GM19035 (cell line): ENCODE measurements around the gene PPM1M.
A peak's percentile ranks its signal among the peaks of the same experiment; 100 is the strongest.

Experiments
- ATAC-seq: cut with Tn5 transposase; IDR thresholded peaks from one replicate; pipeline ENCODE4 v1.9.1; 2021; ENCODE audit not compliant: unreplicated experiment

Gene PPM1M, protein sequence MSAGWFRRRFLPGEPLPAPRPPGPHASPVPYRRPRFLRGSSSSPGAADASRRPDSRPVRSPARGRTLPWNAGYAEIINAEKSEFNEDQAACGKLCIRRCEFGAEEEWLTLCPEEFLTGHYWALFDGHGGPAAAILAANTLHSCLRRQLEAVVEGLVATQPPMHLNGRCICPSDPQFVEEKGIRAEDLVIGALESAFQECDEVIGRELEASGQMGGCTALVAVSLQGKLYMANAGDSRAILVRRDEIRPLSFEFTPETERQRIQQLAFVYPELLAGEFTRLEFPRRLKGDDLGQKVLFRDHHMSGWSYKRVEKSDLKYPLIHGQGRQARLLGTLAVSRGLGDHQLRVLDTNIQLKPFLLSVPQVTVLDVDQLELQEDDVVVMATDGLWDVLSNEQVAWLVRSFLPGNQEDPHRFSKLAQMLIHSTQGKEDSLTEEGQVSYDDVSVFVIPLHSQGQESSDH

GRCh38 chr3:52245322-52246263, at the start of gene PPM1M:
Gene PPM1M, plus strand, starts transcription at chr3:52245759. Its CDS starts 66 bp downstream, at chr3:52245825.
- no peak for ATAC-seq

DNA sequence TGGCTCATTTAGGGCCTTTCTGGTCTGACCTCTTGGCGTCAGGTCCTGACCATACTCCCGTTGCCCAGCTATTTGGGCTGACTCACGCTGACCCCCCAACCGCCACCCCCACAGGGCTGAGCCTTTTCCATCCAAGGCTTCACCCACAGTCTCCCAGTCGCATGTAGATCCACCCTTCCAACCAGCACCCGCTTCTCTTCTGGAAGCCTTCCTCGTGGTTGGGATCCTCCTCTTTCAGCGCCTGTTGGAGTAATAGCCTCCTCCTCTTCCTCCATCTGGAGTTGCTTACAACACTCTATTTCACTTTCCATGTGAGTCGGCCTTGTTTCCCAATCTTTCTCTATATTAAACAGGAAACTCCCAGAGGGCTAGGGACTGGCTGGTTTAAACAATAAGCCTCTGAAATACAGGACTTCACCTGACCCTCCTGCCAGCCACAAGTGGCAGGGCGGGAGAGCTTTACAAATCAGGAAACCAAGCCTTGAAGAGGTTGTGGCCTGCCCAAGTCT, 49.7 kb upstream of the PPM1M start:
- ATAC-seq: no peak

- ATAC-seq: no peak
These were observed 48.6 kb upstream of the PPM1M start for GRCh38 chr3:52196977-52197376.

DNA sequence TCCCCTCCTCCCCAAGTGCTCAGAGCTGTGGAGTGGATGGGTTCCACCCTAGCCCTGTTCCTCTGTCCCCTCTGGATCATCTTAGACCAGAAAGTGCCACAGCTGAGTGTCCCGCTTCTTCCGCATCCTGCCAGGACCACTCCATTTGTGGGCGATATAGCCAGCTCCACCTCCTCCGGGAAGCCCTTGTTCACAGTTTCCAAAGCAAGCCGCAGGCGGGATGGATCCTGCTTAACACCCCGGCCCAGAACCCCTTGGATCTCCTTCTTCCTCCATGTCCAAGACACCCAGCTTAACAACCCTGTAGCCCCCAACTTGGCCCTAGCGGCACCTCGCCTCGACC, 48.1 kb upstream of the PPM1M start:
- ATAC-seq: no peak

GRCh38 chr3:52197842-52198625, 47.5 kb upstream of the PPM1M start, which contains the start of gene ALAS1:
Gene ALAS1, plus strand, starts transcription at chr3:52198160. Its CDS starts 1,082 bp downstream, at chr3:52199242.
- ATAC-seq: peak; percentile 83

- no peak for ATAC-seq
These were observed 46.6 kb upstream of the PPM1M start for GRCh38 chr3:52198643-52199608.

DNA sequence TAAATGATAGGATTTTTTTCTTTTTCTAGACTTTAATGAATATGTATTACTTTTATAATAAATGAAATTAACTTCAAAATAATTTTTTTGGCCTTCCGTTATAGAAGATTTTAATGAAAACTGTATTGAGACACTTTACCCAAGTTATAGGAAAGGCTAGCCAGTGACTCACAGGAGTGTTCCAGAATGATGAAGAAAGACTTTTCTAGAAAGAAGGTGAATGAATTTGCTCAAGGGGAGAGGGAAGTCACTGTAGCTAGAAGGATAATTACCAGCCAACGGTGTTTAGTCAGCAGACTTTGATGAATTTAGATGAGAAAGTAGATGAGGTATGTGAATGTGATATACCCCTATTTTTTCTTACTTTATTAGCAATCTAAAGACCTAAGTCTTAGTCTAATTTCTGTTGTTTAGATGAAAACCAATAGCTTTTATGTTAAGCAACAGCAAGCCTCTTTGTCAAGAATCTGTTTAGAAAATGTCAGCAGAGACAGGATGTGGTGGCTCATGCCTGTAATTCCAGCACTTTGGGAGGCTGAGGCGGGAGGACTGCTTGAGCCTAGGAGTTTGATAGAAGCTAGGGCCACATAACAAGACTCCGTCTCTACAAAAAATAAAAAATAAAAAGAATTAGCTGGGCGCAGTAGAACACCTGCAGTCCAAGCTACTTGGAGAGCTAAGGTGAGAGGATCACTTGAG, 44.4 kb upstream of the PPM1M start:
- no peak for ATAC-seq

DNA sequence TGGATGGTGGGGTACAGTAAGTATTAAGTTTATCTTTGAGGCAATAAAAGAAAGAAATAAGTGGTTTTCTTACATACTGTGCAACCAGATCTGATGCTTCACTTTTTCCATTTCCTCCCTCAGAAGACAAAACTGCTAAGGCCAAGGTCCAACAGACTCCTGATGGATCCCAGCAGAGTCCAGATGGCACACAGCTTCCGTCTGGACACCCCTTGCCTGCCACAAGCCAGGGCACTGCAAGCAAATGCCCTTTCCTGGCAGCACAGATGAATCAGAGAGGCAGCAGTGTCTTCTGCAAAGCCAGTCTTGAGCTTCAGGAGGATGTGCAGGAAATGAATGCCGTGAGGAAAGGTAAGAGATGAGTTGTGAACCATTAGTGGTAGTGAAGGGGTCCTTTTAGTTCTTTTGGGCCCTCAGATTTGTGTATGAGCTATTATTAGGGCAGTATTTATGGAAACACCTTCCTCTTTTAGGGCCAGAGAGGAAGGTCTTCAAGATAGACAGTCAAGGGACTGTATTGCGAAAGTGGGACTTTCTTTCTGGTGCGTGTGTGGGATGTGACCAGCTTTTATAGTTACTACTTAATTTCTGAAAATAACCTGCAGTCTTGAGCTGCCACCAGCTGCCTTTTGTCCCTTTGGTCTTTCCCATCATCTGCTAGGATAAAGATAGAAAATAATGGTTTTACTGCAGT, 43.0 kb upstream of the PPM1M start:
- ATAC-seq: no peak

GRCh38 chr3:52203701-52204100, 41.9 kb upstream of the PPM1M start:
- no peak for ATAC-seq

DNA sequence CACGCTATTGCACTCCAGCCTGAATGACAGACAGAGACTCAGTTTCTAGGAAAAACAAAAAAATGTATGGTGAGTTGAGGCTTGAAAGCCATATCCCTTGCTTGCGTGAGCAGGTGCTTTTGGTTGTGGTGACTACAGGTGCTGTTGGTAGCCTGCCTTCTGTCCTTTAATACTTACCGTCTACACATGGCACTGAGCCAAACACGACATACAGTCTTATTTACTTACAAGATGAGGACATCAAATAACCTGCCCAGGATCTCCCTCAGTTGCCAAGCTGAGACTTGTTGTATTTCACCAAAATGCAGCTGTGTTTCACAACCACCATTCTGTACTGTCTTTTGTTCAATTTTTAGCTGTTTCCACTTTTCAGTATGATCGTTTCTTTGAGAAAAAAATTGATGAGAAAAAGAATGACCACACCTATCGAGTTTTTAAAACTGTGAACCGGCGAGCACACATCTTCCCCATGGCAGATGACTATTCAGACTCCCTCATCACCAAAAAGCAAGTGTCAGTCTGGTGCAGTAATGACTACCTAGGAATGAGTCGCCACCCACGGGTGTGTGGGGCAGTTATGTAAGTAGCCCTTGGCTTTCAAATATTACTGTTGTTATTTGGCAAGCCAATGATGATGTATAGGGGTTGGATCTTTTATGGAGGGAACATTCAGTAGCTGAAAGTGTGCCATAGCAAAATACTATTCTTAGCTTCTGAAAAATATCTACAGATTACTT, 41.1 kb upstream of the PPM1M start:
- no peak for ATAC-seq

GRCh38 chr3:52205727-52206372, 39.7 kb upstream of the PPM1M start:
- no peak for ATAC-seq

- no peak for ATAC-seq
These were observed 37.0 kb upstream of the PPM1M start for GRCh38 chr3:52208556-52208955.

DNA sequence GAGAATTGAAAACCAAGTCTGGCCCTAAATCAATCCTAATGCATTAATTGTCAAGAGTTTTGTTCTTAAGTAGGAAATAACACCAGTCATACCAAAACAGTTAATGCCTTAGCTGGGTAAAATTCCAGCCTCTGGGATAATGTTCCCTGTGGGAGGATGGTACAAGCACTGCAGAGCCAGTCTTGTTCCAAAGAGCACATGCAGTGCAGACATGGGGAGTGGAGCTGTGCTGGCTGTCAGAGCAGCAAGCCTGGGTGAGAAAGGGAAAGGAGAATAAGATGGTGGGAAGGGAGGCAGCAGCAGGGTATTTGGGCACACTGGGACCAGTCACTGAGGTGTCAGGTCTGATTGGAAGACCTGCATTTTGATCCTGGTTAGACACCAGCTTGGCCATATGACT, 35.5 kb upstream of the PPM1M start:
- ATAC-seq: no peak

DNA sequence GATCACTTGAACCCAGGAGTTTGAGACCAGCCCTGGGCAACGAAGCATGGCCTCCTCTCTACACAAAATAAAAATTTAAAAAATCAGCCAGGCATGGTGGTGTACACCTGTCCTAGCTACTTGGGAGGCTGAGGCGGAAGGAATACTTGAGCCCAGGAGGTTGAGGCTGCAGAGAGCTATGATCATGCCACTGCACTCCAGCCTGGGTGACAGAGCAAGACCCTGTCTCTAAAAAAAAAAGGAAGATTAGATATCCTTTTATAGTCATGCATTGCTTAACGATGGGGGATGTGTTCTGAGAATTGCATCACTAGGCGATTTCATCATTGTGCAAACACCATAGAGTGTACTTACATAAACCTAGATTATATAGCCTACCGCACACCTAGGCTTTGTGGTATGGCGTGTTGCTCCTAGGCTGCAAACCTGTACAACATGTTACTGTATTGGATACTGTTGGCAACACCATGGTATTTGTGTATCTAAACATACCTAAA, 35.0 kb upstream of the PPM1M start:
- no peak for ATAC-seq

DNA sequence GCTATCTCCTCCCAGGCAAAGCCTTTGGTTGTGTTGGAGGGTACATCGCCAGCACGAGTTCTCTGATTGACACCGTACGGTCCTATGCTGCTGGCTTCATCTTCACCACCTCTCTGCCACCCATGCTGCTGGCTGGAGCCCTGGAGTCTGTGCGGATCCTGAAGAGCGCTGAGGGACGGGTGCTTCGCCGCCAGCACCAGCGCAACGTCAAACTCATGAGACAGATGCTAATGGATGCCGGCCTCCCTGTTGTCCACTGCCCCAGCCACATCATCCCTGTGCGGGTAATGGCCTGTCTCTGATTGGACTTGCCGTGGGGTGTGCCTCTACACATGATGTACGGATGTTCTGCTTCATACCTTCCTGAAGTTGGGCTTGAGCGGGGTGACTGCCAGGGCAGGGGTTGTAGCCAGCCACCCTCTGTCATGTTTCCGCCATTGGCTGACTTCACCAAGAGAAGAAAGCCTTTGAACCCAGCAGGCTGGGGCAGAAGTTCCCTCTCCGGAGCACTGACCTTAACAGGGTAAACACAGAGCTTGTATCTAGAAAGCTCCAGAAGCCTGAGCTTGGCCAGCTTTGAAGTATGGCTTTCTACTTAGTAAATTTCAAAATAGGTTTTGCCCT, 34.2 kb upstream of the PPM1M start:
- no peak for ATAC-seq

GRCh38 chr3:52213005-52213404, 32.6 kb upstream of the PPM1M start:
- no peak for ATAC-seq

GRCh38 chr3:52213901-52214300, 31.7 kb upstream of the PPM1M start:
- ATAC-seq: no peak
